Stimulated activated memory B cell treated with anti-CD40 and anti-IgM and Interleukin-4, amounts not matched to agents 10 μg/mL and 1 μg/mL and 100 μg/mL, for 72 hours (primary cell): Measurements from ENCODE around the gene NDOR1.

ENCODE experiments used
- ATAC-seq: fragments of 150-1000 bp; cut with Tn5 transposase; 2 replicates; pipeline ENCODE4 v1.10.0; 2021
- H3K27ac Mint-ChIP-seq: one replicate; pipeline ENCODE4 v1.8.0; 2022; ENCODE audit warnings: mild to moderate bottlenecking, mixed read lengths
- H3K27me3 Mint-ChIP-seq: one replicate; pipeline ENCODE4 v1.8.0; 2022; ENCODE audit warnings: mixed read lengths
- H3K36me3 Mint-ChIP-seq: one replicate; pipeline ENCODE4 v1.8.0; 2022; ENCODE audit warnings: mixed read lengths
- H3K4me1 Mint-ChIP-seq: one replicate; pipeline ENCODE4 v1.8.0; 2022; ENCODE audit warnings: mixed read lengths
- H3K4me3 Mint-ChIP-seq: one replicate; pipeline ENCODE4 v1.8.0; 2022; ENCODE audit warnings: mild to moderate bottlenecking, moderate library complexity, mixed read lengths
- H3K9me3 Mint-ChIP-seq: one replicate; pipeline ENCODE4 v1.8.0; 2022; ENCODE audit warnings: mixed read lengths

Gene NDOR1

DNA sequence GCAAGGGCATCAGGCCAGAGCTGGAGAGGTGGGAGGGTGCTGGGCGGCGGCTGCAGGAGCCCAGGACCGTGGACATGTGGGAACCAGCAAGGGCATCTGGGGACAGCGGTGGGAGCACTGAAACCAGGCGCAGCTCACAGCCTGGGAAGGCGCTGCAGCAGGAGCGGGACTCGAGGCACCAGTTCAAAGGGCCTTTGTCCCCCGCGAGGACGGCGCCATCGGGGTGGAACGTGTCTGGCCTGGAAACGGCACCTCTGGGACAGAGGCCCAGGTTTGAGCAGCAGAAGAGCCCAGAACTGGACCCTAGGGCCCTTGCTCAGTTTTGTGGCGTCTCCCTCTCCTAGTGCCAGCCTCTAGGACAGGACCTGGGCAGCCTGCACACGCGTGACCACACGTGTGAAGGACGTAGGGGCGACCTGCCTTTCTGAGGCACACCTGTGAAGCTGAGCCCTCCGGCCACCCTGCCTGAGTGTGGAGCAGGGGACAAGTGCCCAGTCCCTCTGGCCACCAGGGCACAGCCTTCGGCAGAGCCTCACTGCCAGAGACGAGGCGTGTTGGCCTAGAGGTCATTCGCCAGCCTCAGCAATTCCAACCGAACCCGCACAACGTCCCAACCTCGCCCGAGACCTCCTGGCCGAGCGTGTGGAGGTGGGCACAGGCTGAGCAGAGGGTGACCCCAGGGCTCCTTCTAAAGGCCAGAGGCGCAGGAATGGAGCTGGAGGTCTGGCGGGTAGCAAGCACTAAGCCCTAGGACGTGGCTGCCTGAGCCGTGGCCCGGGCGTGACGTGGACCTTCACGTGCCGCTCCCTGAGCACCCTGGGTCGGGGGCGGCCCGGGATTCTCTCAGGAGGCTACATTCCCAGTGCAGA is 31.5 kb upstream of the NDOR1 start:
- no peaks in the 10 kb centered on the region for H3K9me3 Mint-ChIP-seq
- peaks cover 14% of the 10 kb centered on the region for H3K36me3 Mint-ChIP-seq
- no peak overlapping the region for H3K4me3 Mint-ChIP-seq
- H3K27ac Mint-ChIP-seq: no peak overlapping the region
- peaks cover 8% of the 10 kb centered on the region for H3K4me1 Mint-ChIP-seq
- ATAC-seq: no peak
- peaks cover 33% of the 10 kb centered on the region for H3K27me3 Mint-ChIP-seq

DNA sequence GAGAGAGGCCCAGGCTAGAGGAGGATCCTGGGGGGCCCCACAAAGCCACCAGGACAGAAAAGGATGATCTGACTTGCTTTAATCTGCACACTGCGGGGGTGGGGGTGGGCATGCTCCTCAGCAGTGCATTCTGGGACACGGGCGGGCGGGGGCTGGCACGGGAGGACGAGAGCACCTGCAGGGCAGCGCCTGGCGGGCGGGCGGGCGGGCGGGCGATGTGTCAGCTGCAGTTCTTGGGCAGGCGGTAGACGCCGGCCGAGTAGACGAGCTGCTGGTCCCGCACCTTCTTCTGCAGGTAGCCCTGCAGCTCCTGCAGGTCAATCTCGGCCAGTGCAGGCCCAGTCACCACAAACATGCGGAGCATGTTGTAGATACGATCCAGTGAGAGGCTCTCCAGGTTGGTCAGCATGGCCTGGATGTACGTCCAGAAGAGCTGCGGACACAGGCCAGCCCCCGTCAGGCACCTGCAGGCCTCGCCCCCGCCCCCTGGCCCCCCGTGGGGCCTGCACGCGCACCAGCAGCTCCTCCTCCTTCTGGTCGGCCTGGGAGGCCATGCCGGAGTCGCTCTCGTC is 30.7 kb upstream of the NDOR1 start:
- no peak for ATAC-seq

GRCh38 chr9:137175345-137175961 is 30.0 kb upstream of the NDOR1 start:
- H3K9me3 Mint-ChIP-seq: no peaks in the 10 kb centered on the region
- H3K27me3 Mint-ChIP-seq: peaks cover 23% of the 10 kb centered on the region
- peaks cover 28% of the 10 kb centered on the region for H3K36me3 Mint-ChIP-seq
- peaks cover 8% of the 10 kb centered on the region for H3K4me1 Mint-ChIP-seq
- H3K27ac Mint-ChIP-seq: no peak overlapping the region
- H3K4me3 Mint-ChIP-seq: no peak overlapping the region
- ATAC-seq: no peak

More for the DNA sequence above, 30.7 kb upstream of the NDOR1 start:
- H3K4me1 Mint-ChIP-seq: peaks cover 8% of the 10 kb centered on the region
- no peaks in the 10 kb centered on the region for H3K9me3 Mint-ChIP-seq
- no peak overlapping the region for H3K4me3 Mint-ChIP-seq
- H3K27ac Mint-ChIP-seq: no peak overlapping the region
- H3K36me3 Mint-ChIP-seq: peaks cover 21% of the 10 kb centered on the region
- peaks cover 29% of the 10 kb centered on the region for H3K27me3 Mint-ChIP-seq

- no peak for ATAC-seq
- Mint-ChIP-seq H3K4me1 (peaks cover 8% of the 10 kb centered on the region), H3K27me3 (peaks cover 12% of the 10 kb centered on the region), H3K9me3 (no peaks in the 10 kb centered on the region), H3K4me3 (no peak overlapping the region), H3K27ac (no peak overlapping the region), H3K36me3 (peaks cover 29% of the 10 kb centered on the region)
Measured at GRCh38 chr9:137176302-137177182, 29.0 kb upstream of the NDOR1 start.

DNA sequence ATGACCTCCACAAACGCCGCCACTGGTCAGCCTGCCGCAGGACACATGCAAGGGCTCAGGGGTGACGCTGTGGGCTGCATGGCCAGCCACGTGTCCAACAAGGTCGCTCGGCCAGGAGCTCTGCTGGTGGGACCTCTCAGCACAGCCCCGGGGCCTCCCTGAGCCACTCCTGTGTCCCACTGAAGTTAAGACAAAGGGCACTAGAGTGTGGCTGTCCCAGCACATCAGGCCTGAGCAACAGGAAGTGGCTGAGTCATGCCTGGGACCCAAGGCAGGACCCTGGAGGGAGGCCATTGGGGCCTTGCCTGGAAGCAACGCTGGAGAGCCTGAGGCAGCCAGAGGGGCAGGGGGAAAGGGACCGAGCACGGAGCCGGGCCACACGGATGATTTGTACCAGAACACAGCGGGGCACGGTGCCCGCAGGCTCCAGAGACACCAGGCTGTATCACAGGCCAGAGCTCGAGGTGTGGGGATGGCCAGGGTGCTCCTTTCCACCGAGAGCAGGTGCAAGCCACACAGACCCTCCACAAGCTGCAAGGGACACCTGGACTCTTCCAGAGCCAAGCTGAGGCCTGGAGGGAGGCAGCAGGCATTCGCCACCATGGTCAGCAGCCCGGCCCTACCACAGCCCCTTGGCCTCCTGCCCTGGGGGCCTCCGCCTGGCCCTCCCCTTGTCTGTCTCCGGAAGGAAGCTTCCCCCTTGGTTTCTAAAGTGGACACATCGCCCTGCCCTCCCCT is 27.1 kb upstream of the NDOR1 start:
- no peaks in the 10 kb centered on the region for H3K9me3 Mint-ChIP-seq
- H3K4me3 Mint-ChIP-seq: no peak overlapping the region
- H3K36me3 Mint-ChIP-seq: peaks cover 44% of the 10 kb centered on the region
- H3K27me3 Mint-ChIP-seq: peaks cover 3% of the 10 kb centered on the region
- peaks cover 8% of the 10 kb centered on the region for H3K4me1 Mint-ChIP-seq
- ATAC-seq: no peak
- no peak overlapping the region for H3K27ac Mint-ChIP-seq

DNA sequence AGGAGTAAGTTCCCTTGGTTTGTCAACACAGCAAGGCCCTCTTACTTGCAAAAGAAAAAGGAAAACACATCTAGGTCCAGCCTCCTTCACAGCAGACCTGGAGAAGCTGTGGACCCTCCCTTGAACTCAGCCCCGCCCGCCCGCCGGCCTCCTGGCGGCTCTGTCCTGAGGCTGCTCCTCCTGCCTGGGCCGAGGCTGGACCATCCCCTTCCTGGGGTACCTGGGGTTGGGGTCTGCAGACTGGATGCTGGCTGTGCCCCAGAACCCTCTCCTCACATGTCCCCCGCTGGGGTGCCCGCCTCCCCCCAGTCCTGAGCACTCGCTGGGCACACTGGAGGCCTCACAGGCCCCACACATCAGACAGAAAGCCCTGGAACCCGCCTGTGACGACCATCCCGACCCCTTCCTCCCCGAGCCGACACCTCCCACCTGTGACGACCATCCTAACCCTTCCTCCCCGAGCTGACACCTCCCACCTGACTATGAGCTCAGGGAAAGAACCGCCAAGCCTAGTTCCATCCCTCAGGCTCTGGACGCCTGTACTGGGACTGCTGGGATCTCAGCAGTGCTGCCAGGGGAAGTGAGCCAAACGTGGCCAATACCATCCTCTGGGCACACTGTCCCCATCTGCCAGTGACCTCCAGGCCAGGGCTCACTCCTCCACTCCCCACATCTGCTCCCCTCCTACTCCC is 26.4 kb upstream of the NDOR1 start:
- Mint-ChIP-seq H3K4me3 (no peak overlapping the region), H3K27ac (no peak overlapping the region), H3K9me3 (no peaks in the 10 kb centered on the region), H3K36me3 (peaks cover 51% of the 10 kb centered on the region), H3K4me1 (peaks cover 10% of the 10 kb centered on the region), H3K27me3 (no peaks in the 10 kb centered on the region)
- no peak for ATAC-seq

DNA sequence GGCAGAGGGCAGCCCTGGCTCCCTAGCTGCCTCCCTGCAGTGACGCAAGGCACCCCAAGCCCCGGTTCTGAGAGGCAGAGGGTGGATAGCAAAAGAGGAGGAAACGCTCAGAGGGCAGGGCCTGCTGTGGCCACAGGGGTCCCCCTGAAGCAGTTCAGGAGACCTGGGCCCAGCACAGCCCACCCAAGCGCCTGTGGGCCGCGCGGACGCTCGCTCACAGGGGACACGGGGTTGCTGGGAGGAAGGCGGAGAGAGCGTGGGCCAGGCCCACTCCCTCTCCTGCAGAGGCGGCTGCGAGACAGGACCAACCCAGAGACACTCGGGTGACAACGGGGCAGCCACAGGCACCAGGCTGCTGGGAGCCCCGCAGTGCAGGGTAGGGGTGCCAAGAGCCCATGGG is 25.7 kb upstream of the NDOR1 start:
- H3K4me1 Mint-ChIP-seq: peaks cover 17% of the 10 kb centered on the region
- H3K36me3 Mint-ChIP-seq: peaks cover 58% of the 10 kb centered on the region
- no peaks in the 10 kb centered on the region for H3K9me3 Mint-ChIP-seq
- ATAC-seq: no peak
- H3K27ac Mint-ChIP-seq: no peak overlapping the region
- no peak overlapping the region for H3K4me3 Mint-ChIP-seq
- H3K27me3 Mint-ChIP-seq: no peaks in the 10 kb centered on the region

GRCh38 chr9:137180491-137180890 is 25.0 kb upstream of the NDOR1 start:
- Mint-ChIP-seq H3K4me3 (no peak overlapping the region), H3K36me3 (peaks cover 59% of the 10 kb centered on the region), H3K27me3 (no peaks in the 10 kb centered on the region), H3K4me1 (peaks cover 22% of the 10 kb centered on the region), H3K27ac (no peak overlapping the region), H3K9me3 (no peaks in the 10 kb centered on the region)
- no peak for ATAC-seq

GRCh38 chr9:137181680-137182079 is 23.8 kb upstream of the NDOR1 start:
- H3K9me3 Mint-ChIP-seq: no peaks in the 10 kb centered on the region
- H3K36me3 Mint-ChIP-seq: peaks cover 57% of the 10 kb centered on the region
- H3K4me1 Mint-ChIP-seq: peaks cover 24% of the 10 kb centered on the region
- no peak overlapping the region for H3K4me3 Mint-ChIP-seq
- no peak for ATAC-seq
- no peak overlapping the region for H3K27ac Mint-ChIP-seq
- no peaks in the 10 kb centered on the region for H3K27me3 Mint-ChIP-seq

DNA sequence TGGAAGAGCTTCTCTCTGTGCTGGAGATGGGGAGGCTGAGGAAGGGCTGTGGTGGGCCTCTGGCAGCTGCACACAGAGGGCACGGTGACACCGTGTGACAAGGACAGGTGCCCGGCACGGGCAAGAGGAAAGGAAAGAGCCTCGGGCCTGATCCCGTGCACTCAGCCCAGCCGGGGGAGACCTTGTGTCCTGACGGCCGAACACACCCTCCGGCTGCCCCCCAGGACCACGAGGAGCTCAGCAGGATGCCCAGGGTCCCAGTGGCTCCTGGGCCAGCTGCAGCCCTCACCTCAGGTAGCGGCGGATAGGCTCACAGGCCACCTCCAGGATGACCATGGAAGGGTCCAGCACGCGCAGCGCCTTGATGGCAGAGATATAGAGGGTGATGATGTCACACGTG is 22.7 kb upstream of the NDOR1 start:
- H3K27me3 Mint-ChIP-seq: no peaks in the 10 kb centered on the region
- no peak overlapping the region for H3K4me3 Mint-ChIP-seq
- no peaks in the 10 kb centered on the region for H3K9me3 Mint-ChIP-seq
- no peak for ATAC-seq
- H3K4me1 Mint-ChIP-seq: peaks cover 35% of the 10 kb centered on the region
- peaks cover 47% of the 10 kb centered on the region for H3K36me3 Mint-ChIP-seq
- H3K27ac Mint-ChIP-seq: no peak overlapping the region

GRCh38 chr9:137183980-137184595 is 21.4 kb upstream of the NDOR1 start:
- Mint-ChIP-seq H3K9me3 (no peaks in the 10 kb centered on the region), H3K4me1 (peaks cover 39% of the 10 kb centered on the region), H3K27ac (no peak overlapping the region), H3K36me3 (peaks cover 45% of the 10 kb centered on the region), H3K4me3 (no peak overlapping the region), H3K27me3 (no peaks in the 10 kb centered on the region)
- ATAC-seq: no peak

DNA sequence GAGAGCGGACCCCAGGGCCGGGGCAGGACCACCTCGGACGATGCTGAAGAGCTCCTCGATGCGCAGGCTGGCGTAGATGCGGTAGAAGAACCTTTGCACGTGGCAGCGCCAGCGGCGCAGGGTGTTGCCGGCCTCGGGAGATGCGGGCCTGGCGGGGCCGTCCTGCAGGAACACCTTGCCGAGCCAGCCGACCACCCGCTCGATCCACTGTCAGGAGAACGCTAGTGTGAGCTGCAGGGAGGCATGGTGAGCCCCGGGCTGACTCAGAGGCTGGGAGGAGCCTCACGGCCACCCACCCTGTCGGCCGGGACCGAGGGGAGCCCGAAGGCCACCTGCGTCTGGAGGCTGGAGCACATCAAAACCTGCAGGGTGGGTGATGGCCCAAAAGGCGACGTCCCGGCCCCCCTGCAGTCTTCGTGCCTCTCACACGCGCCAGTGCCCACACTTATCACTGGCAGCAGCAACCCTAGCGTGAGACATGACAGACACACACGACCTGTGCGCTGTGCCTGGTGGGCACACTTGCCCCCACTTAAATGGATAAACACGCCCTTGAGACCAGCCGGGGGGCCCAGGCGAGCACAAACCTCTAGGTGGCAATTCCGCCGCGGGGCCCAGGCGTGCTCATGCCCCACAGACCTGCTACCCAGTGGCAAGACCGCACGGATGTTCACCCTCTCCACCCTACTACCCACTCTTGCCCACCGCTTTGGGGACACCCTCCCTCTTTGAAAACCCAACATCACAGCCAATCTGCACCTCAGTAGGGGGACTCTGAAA is 20.4 kb upstream of the NDOR1 start:
- no peak overlapping the region for H3K27ac Mint-ChIP-seq
- peaks cover 47% of the 10 kb centered on the region for H3K4me1 Mint-ChIP-seq
- no peaks in the 10 kb centered on the region for H3K27me3 Mint-ChIP-seq
- no peak overlapping the region for H3K4me3 Mint-ChIP-seq
- H3K36me3 Mint-ChIP-seq: peaks cover 35% of the 10 kb centered on the region
- H3K9me3 Mint-ChIP-seq: no peaks in the 10 kb centered on the region
- ATAC-seq: no peak

DNA sequence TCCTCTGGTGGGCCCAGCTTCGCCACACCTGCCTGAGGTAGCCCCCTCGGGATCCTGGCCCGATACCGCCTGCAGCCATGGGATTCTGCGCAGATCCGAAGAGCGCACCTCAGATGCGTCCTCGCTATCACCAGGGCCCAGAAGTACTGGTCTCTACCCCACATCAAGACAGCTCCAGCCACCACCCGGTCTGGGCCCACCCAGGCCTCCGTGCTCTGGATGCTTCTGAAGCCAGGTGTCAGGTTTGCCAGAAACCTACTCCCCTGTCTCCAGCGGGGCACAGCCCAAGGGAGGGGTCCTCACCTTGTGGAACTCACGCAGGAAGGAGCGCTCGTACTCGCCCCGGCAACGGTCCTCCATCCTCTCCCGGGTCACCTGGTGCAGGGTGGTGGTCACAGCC is 19.6 kb upstream of the NDOR1 start:
- H3K4me3 Mint-ChIP-seq: no peak overlapping the region
- no peak overlapping the region for H3K27ac Mint-ChIP-seq
- H3K4me1 Mint-ChIP-seq: peaks cover 52% of the 10 kb centered on the region
- H3K9me3 Mint-ChIP-seq: no peaks in the 10 kb centered on the region
- ATAC-seq: no peak
- peaks cover 37% of the 10 kb centered on the region for H3K36me3 Mint-ChIP-seq
- H3K27me3 Mint-ChIP-seq: no peaks in the 10 kb centered on the region
